ENCODE results near the gene PLA2G4D. TPM values are rescaled to one million over a fixed set of nuclear protein-coding genes. Genes with fewer than 3 reads are reported as not detected.

PLA2G4D gene
- total and polyA plus RNA-seq, 2 donors (not counting 3 experiments of a cell fraction or from before 2014, with no cell fraction given) = not detected

DNA sequence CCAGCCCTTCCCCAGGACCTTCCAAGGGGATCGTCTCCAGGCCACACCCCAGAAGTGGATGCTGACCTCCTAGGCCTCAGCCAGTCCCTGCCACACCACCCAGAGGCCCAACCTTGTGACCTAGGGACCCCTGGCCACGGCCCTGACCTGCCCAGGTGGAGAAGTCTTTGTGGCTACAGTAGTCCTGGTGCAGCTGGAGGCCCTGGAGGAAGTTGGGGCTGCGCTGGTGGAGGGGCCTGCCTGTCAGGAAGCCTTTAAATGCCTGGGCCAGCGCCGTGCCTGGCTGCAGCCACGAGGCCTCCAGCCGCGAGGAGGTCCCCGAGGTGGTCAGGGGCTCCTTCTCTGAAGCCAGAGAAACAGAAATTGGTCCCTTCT is 23.4 kb downstream of the PLA2G4D start:
- Histone ChIP-seq H3K27ac (ENCODE audit: insufficient read depth, low read depth, low read length) (no peak overlapping the region), H3K4me2 (ENCODE audit: insufficient read depth, low read length) (no peak overlapping the region), H3K79me2 (ENCODE audit: control insufficient read depth, insufficient read depth, low read length) (no peaks in the 10 kb centered on the region), H3K4me3 (replicated peaks in 1 of 3; ENCODE audit: insufficient read depth in 1 of 3, low read depth in 1 of 3, low read length in 3 of 3) (no peak overlapping the region), H3K9ac (replicated peaks; ENCODE audit: extremely low read depth, insufficient read depth, low read length) (no peak overlapping the region), H3K9me1 (replicated peaks; ENCODE audit: control insufficient read depth, extremely low read depth, insufficient read depth, low read length) (no peaks in the 10 kb centered on the region), H3K9me3 (replicated peaks; ENCODE audit: control insufficient read depth, insufficient read depth, low read length) (no peaks in the 10 kb centered on the region), H3K4me1 (ENCODE audit: control insufficient read depth, extremely low read depth, insufficient read depth, low read length) (no peaks in the 10 kb centered on the region), H2AFZ (ENCODE audit: low read depth, low read length) (no peak overlapping the region), H3K36me3 (ENCODE audit: control insufficient read depth in 2 of 2, extremely low read depth in 1 of 2, insufficient read depth in 2 of 2, low read length in 2 of 2) (no peaks in the 10 kb centered on the region), H3K27me3 (ENCODE audit: control insufficient read depth in 2 of 2, insufficient read depth in 2 of 2, low read length in 2 of 2) (no peaks in the 10 kb centered on the region), H4K20me1 (replicated peaks; ENCODE audit: control insufficient read depth, extremely low read depth, insufficient read depth, low read length) (no peaks in the 10 kb centered on the region)
- BruUV-seq (replicated peaks) = no TSS peak
- no peak for FAIRE-seq
- dilution Hi-C loops (cut with MboI; ENCODE audit: extremely low pct_ligation_motif_present, low sequenced_read_pairs) (no loop called here), intact Hi-C loops (cut with micrococcal nuclease) (loop anchor here (10.0 kb wide), 1 partner anchor 314 kb away; no protein-coding TSS in a partner anchor)
- DNase-seq (ENCODE audit: low read depth, low spot score) = no peak
- ChIA-PET CTCF (interaction anchor here (1.1 to 7.9 kb wide), 2 partner anchors 13 to 63 kb away, joined by 3 to 96 read pairs; no protein-coding TSS in a partner anchor), POLR2A (no interaction called here)
- no peak for TF ChIP-seq MYC (IDR thresholded peaks at IDR 0.05; ENCODE audit: low read depth, low read length)
- TF ChIP-seq, protein P1, sequence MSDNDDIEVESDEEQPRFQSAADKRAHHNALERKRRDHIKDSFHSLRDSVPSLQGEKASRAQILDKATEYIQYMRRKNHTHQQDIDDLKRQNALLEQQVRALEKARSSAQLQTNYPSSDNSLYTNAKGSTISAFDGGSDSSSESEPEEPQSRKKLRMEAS (IDR thresholded peaks at IDR 0.05; ENCODE audit: insufficient read depth, insufficient read length) = no peak
- TF ChIP-seq JUN (IDR thresholded peaks at IDR 0.05; ENCODE audit: borderline replicate concordance, insufficient read depth, insufficient read length, low read depth) = no peak
- no peak for TF ChIP-seq POLR2AphosphoS5 (IDR thresholded peaks at IDR 0.05; ENCODE audit: insufficient read depth, low read depth, low read length)
- no peak for TF ChIP-seq GATA2 (IDR thresholded peaks at IDR 0.05; ENCODE audit: insufficient read depth, insufficient read length, low read depth, low read length)
- no peak for TF ChIP-seq FOS (IDR thresholded peaks at IDR 0.05; ENCODE audit: borderline replicate concordance, insufficient read depth, low read length)
- TF ChIP-seq, protein P2, sequence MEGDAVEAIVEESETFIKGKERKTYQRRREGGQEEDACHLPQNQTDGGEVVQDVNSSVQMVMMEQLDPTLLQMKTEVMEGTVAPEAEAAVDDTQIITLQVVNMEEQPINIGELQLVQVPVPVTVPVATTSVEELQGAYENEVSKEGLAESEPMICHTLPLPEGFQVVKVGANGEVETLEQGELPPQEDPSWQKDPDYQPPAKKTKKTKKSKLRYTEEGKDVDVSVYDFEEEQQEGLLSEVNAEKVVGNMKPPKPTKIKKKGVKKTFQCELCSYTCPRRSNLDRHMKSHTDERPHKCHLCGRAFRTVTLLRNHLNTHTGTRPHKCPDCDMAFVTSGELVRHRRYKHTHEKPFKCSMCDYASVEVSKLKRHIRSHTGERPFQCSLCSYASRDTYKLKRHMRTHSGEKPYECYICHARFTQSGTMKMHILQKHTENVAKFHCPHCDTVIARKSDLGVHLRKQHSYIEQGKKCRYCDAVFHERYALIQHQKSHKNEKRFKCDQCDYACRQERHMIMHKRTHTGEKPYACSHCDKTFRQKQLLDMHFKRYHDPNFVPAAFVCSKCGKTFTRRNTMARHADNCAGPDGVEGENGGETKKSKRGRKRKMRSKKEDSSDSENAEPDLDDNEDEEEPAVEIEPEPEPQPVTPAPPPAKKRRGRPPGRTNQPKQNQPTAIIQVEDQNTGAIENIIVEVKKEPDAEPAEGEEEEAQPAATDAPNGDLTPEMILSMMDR (IDR thresholded peaks at IDR 0.05; ENCODE audit: extremely low read depth in 1 of 2, insufficient read depth in 1 of 2, low read depth in 1 of 2, low read length in 2 of 2) = no peak
- no peak for TF ChIP-seq EZH2 (IDR thresholded peaks at IDR 0.05; ENCODE audit: borderline replicate concordance, low read depth, low read length, severe bottlenecking)
- TF ChIP-seq POLR2A (IDR thresholded peaks at IDR 0.05; ENCODE audit: low read depth, low read length) = no peak
